Mesothelial cell of epicardium (in vitro differentiated cells): ENCODE results near the gene PTPRU. TPM values are rescaled to one million over a fixed set of nuclear protein-coding genes. Genes with fewer than 3 reads are reported as not detected.

ENCODE experiments used
- DNase-seq, 2 experiments: peaks; one replicate each; pipeline ENCODE4 v3.0.0; 2021; ENCODE audit warnings: low spot score in 2 of 2; ENCODE audit not compliant: unreplicated experiment in 2 of 2
- H3K27ac Mint-ChIP-seq: 2 replicates; pipeline ENCODE4 v1.8.0; 2021; ENCODE audit warnings: mixed read lengths
- H3K27me3 Mint-ChIP-seq: 2 replicates; pipeline ENCODE4 v1.8.0; 2021; ENCODE audit warnings: low read depth, mixed read lengths
- H3K36me3 Mint-ChIP-seq: 2 replicates; pipeline ENCODE4 v1.8.0; 2021; ENCODE audit warnings: mixed read lengths
- H3K4me1 Mint-ChIP-seq: 2 replicates; pipeline ENCODE4 v1.8.0; 2021; ENCODE audit warnings: mixed read lengths
- H3K4me3 Mint-ChIP-seq: 2 replicates; pipeline ENCODE4 v1.8.0; 2021; ENCODE audit warnings: mild to moderate bottlenecking, moderate library complexity, mixed read lengths
- H3K9me3 Mint-ChIP-seq: 2 replicates; pipeline ENCODE4 v1.8.0; 2021; ENCODE audit warnings: mixed read lengths
- total RNA-seq: library from RNA; stranded (reverse); gene quantifications from 3 replicates; pipeline ENCODE4 v1.2.1, GENCODE V29; 2021
- TF ChIP-seq, protein P1 (sequence below): fragments of 200-600 bp; sonication (generic); IDR thresholded peaks from one replicate; pipeline ENCODE4 v1.5.0; 2021; ENCODE audit warnings: antibody characterized with exemption; ENCODE audit not compliant: unreplicated experiment

Gene PTPRU
- total RNA-seq, 1 donor from 2014 or later: 151 TPM

DNA sequence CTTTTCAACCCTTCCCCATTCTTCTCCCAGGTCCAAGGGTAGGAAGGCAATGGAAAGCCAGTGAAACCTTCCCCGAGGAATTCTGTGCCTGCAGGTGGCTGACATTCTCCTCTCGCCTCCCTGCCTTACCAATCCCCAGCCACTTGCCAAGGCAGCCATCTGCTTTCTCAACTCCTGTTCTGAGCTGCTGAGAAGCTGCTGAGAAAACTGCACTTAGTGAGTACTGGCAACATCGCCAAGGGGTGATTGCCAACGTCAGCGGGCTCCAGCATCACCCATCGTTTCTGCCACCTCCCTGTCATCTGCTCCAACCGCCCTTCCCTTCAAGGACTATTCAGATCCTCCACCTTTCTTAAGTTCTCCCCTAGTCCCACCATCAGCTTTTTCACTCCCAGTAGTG is 106.0 kb downstream of the PTPRU start:
- Mint-ChIP-seq H3K27ac (no peak overlapping the region), H3K4me3 (no peak overlapping the region), H3K36me3 (no peaks in the 10 kb centered on the region)

DNA sequence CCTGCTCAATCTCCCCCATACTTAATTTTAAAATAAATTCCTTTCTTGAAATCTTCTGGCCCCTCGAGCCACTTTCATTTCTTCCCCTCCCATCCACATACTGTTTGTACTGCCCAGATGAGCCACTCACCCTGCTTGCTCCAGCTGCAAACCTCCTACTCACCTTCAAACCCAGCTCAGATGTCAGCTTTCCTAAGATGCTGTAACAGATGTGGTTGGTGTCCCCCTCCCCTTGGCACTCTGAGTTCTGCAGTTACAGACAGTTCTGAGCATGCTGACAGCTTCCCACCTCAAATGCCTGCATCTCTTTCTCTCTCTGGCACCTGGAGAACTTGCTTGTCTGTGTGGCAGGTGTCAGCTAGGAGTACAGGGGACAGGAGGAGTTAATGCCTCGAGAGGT is 106.7 kb downstream of the PTPRU start:
- TF ChIP-seq, protein P1, sequence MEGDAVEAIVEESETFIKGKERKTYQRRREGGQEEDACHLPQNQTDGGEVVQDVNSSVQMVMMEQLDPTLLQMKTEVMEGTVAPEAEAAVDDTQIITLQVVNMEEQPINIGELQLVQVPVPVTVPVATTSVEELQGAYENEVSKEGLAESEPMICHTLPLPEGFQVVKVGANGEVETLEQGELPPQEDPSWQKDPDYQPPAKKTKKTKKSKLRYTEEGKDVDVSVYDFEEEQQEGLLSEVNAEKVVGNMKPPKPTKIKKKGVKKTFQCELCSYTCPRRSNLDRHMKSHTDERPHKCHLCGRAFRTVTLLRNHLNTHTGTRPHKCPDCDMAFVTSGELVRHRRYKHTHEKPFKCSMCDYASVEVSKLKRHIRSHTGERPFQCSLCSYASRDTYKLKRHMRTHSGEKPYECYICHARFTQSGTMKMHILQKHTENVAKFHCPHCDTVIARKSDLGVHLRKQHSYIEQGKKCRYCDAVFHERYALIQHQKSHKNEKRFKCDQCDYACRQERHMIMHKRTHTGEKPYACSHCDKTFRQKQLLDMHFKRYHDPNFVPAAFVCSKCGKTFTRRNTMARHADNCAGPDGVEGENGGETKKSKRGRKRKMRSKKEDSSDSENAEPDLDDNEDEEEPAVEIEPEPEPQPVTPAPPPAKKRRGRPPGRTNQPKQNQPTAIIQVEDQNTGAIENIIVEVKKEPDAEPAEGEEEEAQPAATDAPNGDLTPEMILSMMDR: no peak
- peaks cover 8% of the 10 kb centered on the region for H3K4me1 Mint-ChIP-seq
- H3K36me3 Mint-ChIP-seq: no peaks in the 10 kb centered on the region
- peaks cover 37% of the 10 kb centered on the region for H3K27me3 Mint-ChIP-seq
- H3K4me3 Mint-ChIP-seq: no peak overlapping the region
- H3K9me3 Mint-ChIP-seq: peaks cover 4% of the 10 kb centered on the region
- H3K27ac Mint-ChIP-seq: no peak overlapping the region
- DNase-seq: no peak

More for the DNA sequence above, 106.0 kb downstream of the PTPRU start:
- TF ChIP-seq, protein P1: no peak
- Mint-ChIP-seq H3K27me3 (peaks cover 37% of the 10 kb centered on the region), H3K9me3 (no peaks in the 10 kb centered on the region), H3K4me1 (peaks cover 8% of the 10 kb centered on the region)
- DNase-seq: no peak

DNA sequence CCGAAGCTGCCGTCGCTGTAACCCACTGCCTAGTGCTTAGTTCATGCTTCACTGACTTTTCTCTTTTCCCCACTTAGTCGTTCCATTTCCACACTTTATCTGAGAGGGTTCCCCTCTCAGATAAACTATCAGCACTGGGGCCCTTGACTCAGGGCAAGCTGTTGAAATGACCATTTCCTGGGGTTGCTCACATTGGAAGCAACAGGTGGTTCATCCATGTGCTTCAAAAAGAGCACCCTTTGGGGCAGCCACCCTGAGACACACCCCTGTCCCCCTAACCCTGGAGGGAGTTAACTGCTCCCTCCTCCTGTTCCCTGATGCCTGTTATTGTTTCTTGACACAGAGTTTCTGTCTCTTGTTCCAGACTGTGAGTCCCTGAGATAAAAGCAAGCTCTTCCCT is 107.2 kb downstream of the PTPRU start:
- TF ChIP-seq, protein P1: no peak
- Mint-ChIP-seq H3K4me3 (no peak overlapping the region), H3K27ac (no peak overlapping the region), H3K36me3 (no peaks in the 10 kb centered on the region), H3K9me3 (peaks cover 5% of the 10 kb centered on the region), H3K27me3 (peaks cover 38% of the 10 kb centered on the region), H3K4me1 (peaks cover 8% of the 10 kb centered on the region)
- DNase-seq: no peak

DNA sequence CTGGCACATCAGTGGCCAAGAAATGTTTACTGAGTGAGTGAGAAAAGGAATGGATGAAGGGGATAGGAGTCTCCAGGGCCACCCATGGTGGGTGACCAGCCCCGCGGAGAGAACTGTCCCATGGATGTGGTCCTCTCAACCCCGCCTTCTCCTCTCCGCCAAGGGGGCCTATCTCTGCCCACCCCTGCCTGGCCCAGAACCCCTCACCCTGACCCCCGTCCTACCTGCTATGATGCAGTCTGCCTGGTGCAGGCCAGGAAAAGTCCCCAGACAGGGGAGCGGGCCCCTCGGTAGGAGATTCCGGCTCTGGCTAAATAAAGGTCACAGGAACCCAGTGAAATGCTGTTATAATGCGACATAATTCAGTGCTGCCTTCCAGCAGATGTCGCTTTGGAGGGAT is 107.6 kb downstream of the PTPRU start:
- H3K4me3 Mint-ChIP-seq: no peak overlapping the region
- H3K36me3 Mint-ChIP-seq: no peaks in the 10 kb centered on the region
- H3K27ac Mint-ChIP-seq: no peak overlapping the region
- peaks cover 8% of the 10 kb centered on the region for H3K4me1 Mint-ChIP-seq
- H3K9me3 Mint-ChIP-seq: peaks cover 5% of the 10 kb centered on the region
- H3K27me3 Mint-ChIP-seq: peaks cover 38% of the 10 kb centered on the region
- DNase-seq: no peak
- TF ChIP-seq, protein P1: no peak

DNA sequence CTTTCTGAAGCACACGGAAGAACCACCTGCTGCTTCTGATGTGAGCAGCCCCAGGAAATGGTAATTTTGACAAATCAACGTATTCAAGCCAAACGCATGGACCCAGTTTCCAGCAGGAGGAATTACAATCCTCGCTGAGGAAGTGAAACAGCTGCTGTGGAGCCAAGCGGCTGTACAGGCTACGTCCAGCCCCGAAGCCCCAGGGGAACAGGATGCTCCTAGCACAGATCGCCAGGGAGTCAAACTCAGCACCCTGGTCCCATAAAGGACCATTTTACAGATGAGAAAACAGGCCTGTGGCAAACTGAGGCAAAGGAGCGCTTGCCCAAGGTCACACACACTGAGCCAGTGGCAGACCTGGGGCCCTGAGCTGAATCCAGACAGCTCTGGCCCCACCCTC is 108.0 kb downstream of the PTPRU start:
- Mint-ChIP-seq H3K27ac (no peak overlapping the region), H3K4me1 (peaks cover 8% of the 10 kb centered on the region), H3K36me3 (no peaks in the 10 kb centered on the region), H3K9me3 (peaks cover 5% of the 10 kb centered on the region), H3K27me3 (peaks cover 38% of the 10 kb centered on the region), H3K4me3 (no peak overlapping the region)
- TF ChIP-seq, protein P1: no peak
- DNase-seq: no peak

DNA sequence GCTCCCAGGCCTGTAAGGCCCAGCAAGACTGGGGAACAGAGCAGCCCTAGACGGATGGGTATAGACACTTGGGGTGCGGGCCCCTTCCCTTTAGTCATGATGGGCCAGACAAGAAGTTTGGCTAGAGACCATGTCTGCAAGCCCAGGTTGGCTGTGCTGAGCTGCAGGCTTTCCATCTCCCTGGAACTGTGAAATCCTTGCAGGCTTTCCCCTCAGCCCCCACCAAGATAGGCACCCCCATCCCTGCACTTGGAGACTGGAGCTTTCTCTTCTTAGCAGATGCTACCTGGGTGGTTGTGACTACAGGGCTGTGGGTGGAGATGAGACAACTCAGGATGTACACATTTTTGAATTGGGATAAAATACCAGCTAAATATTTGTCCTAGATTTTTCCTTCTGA is 110.3 kb downstream of the PTPRU start:
- DNase-seq: no peak
- Mint-ChIP-seq H3K4me3 (no peak overlapping the region), H3K36me3 (no peaks in the 10 kb centered on the region), H3K27me3 (peaks cover 52% of the 10 kb centered on the region), H3K27ac (no peak overlapping the region), H3K4me1 (peaks cover 18% of the 10 kb centered on the region), H3K9me3 (peaks cover 5% of the 10 kb centered on the region)
- TF ChIP-seq, protein P1: no peak
